Cardiac muscle cell (in vitro differentiated cells and primary cell): Measurements from ENCODE around the gene RNF214. TPM values are rescaled to one million over a fixed set of nuclear protein-coding genes. Genes with fewer than 3 reads are reported as not detected.
A peak's percentile ranks its signal among the peaks of the same experiment; 100 is the strongest.

Experiments used
- DNase-seq, 2 donors: peaks; one replicate each; pipeline versions ENCODE4 v3.0.0 to v3.0.0-alpha.2; 2010 to 2017; ENCODE audit warnings: low read depth in 1 of 2, low spot score in 1 of 2
- H3K27ac ChIP-seq: fragments of 200-600 bp; sonication (generic); 2 replicates; pipeline ENCODE4 v1.5.1; 2016
- H3K27me3 ChIP-seq: fragments of 200-600 bp; sonication (generic); 2 replicates; pipeline ENCODE4 v1.6.0; 2016; ENCODE audit warnings: control low read depth
- H3K36me3 ChIP-seq: fragments of 200-600 bp; sonication (generic); 2 replicates; pipeline ENCODE4 v1.5.1; 2016; ENCODE audit warnings: control low read depth
- H3K4me1 ChIP-seq: fragments of 200-600 bp; sonication (generic); 2 replicates; pipeline ENCODE4 v1.8.1; 2017; ENCODE audit warnings: low read depth, mild to moderate bottlenecking, mixed run types
- H3K4me3 ChIP-seq: fragments of 200-600 bp; sonication (generic); 2 replicates; pipeline ENCODE4 v1.5.1; 2016; ENCODE audit warnings: mild to moderate bottlenecking
- H3K9me3 ChIP-seq: fragments of 200-600 bp; sonication (generic); 2 replicates; pipeline ENCODE4 v1.5.1; 2017; ENCODE audit warnings: low read depth, mild to moderate bottlenecking, control low read depth
- polyA plus RNA-seq: library from polyadenylated mRNA; unstranded; fragments of >200 nt; fragmentation: Nextera tagmentation; extraction: Ambion mirVana; gene quantifications from 2 replicates; pipeline ENCODE4 v1.2.1, GENCODE V29; 2016
- total RNA-seq: library from RNA; depleted of rRNA; stranded (reverse); fragments of >200 nt; gene quantifications from 2 replicates; pipeline ENCODE4 v1.2.3, GENCODE V29; 2016
- TF ChIP-seq, protein P1 (sequence below): IDR thresholded peaks from 2 replicates; pipeline ENCODE4 v1.5.1; 2012; ENCODE audit warnings: low read depth, mild to moderate bottlenecking, low read length

RNF214 gene
- total and polyA plus RNA-seq, 2 experiments from 2014 or later, result 13.8 to 20.0 TPM

DNA sequence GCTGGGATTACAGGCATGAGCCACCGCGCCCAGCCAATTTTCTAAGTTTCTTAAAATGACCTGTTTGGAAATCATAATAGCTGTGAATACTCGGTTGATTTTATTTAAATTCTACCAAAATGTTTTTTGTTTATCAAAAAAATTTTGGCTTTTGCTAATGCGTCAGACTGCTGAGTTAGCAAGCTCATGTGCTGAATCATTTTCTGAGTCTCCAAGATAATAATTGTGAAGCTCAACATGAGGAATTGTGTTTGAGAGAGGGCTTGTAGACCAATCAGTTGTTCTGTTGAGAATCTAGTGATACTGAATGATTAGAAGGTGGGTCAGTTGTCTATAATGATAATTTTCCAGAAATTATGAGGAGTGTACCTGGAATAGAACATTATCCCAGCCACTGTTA, 15.9 kb downstream of the RNF214 start:
- no peak for DNase-seq
- H3K27ac ChIP-seq, result no peak overlapping the region
- H3K4me3 ChIP-seq, result no peak overlapping the region
- H3K4me1 ChIP-seq, result no peaks in the 10 kb centered on the region
- TF ChIP-seq, protein P1, sequence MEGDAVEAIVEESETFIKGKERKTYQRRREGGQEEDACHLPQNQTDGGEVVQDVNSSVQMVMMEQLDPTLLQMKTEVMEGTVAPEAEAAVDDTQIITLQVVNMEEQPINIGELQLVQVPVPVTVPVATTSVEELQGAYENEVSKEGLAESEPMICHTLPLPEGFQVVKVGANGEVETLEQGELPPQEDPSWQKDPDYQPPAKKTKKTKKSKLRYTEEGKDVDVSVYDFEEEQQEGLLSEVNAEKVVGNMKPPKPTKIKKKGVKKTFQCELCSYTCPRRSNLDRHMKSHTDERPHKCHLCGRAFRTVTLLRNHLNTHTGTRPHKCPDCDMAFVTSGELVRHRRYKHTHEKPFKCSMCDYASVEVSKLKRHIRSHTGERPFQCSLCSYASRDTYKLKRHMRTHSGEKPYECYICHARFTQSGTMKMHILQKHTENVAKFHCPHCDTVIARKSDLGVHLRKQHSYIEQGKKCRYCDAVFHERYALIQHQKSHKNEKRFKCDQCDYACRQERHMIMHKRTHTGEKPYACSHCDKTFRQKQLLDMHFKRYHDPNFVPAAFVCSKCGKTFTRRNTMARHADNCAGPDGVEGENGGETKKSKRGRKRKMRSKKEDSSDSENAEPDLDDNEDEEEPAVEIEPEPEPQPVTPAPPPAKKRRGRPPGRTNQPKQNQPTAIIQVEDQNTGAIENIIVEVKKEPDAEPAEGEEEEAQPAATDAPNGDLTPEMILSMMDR, result no peak
- H3K36me3 ChIP-seq, result peaks cover 49% of the 10 kb centered on the region
- no peaks in the 10 kb centered on the region for H3K9me3 ChIP-seq
- no peaks in the 10 kb centered on the region for H3K27me3 ChIP-seq

DNA sequence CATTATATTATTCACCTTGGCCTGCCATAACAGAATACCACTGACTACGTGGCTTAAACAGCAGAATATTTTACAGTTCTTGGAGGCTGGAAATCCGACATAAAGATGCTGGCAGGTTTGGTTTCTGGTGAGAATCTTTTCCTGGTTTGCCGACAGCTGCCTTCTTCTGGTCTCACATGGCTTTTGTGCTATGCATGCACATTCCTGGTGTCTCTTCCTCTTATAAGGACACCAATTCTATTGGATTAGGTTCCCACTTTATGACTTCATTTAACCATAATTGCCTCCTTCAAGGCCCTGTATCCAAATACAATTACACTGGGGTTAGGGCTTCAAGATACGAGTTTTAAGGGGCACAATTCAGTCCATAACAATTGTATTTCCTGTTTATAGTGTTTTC, 17.1 kb downstream of the RNF214 start:
- no peaks in the 10 kb centered on the region for H3K9me3 ChIP-seq
- TF ChIP-seq, protein P1, result no peak

DNA sequence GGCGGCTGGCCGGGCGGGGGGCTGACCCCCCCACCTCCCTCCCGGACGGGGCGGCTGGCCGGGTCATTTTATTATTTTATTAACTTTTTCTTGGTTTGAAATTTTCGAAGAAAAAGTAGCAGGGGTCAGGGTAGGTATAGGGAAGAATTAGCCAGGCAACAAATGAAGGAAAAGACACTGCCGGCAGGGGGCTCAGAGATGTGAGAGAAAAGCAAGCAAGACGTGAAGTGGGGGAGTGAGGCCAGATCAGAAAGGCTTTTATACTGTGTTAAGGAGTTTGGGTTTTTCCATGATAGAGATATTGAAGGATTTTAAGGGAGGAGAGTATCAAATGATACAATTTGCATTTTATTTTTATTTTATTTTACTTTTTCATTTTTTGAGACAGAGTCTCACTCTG, 19.0 kb downstream of the RNF214 start:
- no peaks in the 10 kb centered on the region for H3K27me3 ChIP-seq
- H3K27ac ChIP-seq, result no peak overlapping the region
- H3K36me3 ChIP-seq, result peaks cover 41% of the 10 kb centered on the region
- no peaks in the 10 kb centered on the region for H3K4me1 ChIP-seq
- peak in 1 of 2 donors; percentile 10 for DNase-seq
- no peaks in the 10 kb centered on the region for H3K9me3 ChIP-seq
- H3K4me3 ChIP-seq, result no peak overlapping the region
- TF ChIP-seq, protein P1, result peak; percentile 6

More for the DNA sequence above, 17.1 kb downstream of the RNF214 start:
- H3K36me3 ChIP-seq, result peaks cover 51% of the 10 kb centered on the region
- no peak for DNase-seq
- no peaks in the 10 kb centered on the region for H3K4me1 ChIP-seq
- no peaks in the 10 kb centered on the region for H3K27me3 ChIP-seq
- no peak overlapping the region for H3K4me3 ChIP-seq
- no peak overlapping the region for H3K27ac ChIP-seq

DNA sequence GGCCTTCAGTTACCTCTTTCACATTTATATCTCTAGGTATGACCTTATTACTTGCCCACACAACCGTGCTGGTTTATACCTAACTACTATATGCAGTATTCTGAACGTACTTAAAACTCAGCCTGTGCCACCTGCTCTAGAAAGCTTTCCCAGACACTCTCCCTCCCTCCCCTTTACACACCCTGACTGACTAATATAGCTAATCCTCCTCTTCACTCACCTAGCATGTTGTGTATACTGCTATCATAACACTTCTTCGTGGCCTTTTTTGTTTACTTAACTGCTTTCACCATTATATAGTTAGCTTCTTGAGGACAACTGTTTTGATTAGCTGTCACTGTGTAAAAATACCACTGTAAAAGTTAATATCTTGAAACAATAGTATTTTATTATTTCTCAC, 23.5 kb downstream of the RNF214 start:
- TF ChIP-seq, protein P1, result no peak
- H3K27me3 ChIP-seq, result no peaks in the 10 kb centered on the region
- no peak for DNase-seq
- no peaks in the 10 kb centered on the region for H3K9me3 ChIP-seq
- H3K4me3 ChIP-seq, result no peak overlapping the region
- no peaks in the 10 kb centered on the region for H3K4me1 ChIP-seq
- H3K27ac ChIP-seq, result no peak overlapping the region
- peaks cover 26% of the 10 kb centered on the region for H3K36me3 ChIP-seq

DNA sequence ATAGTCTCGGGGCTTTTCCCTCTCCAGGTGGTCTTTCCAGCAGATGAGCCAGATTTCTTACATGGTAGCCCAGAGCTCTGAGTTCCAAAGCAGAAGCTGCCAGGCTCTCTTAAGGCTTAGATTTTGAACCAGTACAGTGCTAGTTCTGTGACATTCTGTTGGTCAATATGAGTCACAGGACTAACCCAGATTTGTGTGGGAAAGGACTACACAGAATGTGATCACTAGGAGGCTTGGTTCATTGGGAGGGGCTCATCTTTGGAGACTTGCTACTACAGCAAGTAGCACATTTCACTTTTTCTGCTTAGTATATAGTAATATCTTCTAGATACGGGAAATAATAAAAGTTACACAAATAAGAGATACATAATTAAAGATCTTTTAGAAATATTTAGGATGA, 24.1 kb downstream of the RNF214 start:
- Histone ChIP-seq H3K9me3 (no peaks in the 10 kb centered on the region), H3K27ac (no peak overlapping the region), H3K27me3 (no peaks in the 10 kb centered on the region), H3K36me3 (peaks cover 32% of the 10 kb centered on the region), H3K4me3 (no peak overlapping the region), H3K4me1 (no peaks in the 10 kb centered on the region)
- TF ChIP-seq, protein P1, result no peak
- peak in 1 of 2 donors; percentile 13 for DNase-seq

DNA sequence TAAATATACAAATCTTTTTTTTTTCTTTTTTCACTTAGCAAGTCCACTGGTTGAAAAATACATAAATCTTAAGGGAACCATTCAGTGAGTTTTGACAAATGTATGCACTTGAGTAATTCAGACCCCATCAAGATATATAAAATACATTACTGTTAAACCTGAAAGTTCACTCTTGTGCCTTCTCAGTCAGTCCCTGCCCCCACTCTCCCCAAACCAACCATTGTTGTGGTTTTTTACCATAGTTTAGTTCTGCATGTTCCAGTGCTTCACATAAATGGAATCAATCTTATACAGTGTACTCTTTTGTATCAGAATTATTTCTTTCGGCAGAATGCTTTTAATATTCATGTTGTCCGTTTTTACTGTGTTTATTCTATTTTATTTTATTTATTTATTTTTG, 26.1 kb downstream of the RNF214 start:
- Histone ChIP-seq H3K27ac (no peak overlapping the region), H3K9me3 (no peaks in the 10 kb centered on the region), H3K4me1 (no peaks in the 10 kb centered on the region), H3K27me3 (no peaks in the 10 kb centered on the region), H3K36me3 (peaks cover 23% of the 10 kb centered on the region), H3K4me3 (no peak overlapping the region)
- TF ChIP-seq, protein P1, result no peak
- DNase-seq, result no peak
